ENCODE measurements around the gene TMEM229A.
A peak's percentile ranks its signal among the peaks of the same experiment; 100 is the strongest.
"Not testable (repeated sequence)": the region's sequence is repeated elsewhere in the genome, so short reads cannot be mapped to it uniquely, and the experiment has no call there.

TMEM229A gene

GRCh38 chr7:124032369-124033094 is at the start of gene TMEM229A:
Gene TMEM229A, minus strand, starts transcription at chr7:124033067. Its CDS starts 64 bp downstream, at chr7:124033003.
- DNase-seq: peak; percentile 57 to 91

DNA sequence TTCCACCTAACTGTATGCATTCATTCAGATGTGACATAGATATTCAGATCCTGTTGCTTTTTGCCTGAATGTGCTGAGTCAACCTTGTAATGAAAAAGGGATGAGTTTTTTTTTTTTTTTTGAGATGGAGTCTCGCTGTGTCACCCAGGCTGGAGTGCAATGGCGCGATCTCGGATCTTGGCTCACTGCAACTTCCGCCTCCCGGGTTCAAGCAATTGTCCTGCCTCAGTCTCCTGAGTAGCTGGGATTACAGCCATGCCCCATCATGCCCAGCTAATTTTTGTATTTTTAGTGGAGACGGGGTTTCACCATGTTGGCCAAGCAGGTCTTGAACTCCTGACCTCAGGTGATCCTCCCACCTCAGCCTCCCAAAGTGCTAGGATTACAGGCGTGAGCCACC is 49.4 kb upstream of the TMEM229A start:
- not testable (repeated sequence) for DNase-seq

- DNase-seq: no peak
Measured at GRCh38 chr7:124077546-124077945, 44.7 kb upstream of the TMEM229A start.

DNA sequence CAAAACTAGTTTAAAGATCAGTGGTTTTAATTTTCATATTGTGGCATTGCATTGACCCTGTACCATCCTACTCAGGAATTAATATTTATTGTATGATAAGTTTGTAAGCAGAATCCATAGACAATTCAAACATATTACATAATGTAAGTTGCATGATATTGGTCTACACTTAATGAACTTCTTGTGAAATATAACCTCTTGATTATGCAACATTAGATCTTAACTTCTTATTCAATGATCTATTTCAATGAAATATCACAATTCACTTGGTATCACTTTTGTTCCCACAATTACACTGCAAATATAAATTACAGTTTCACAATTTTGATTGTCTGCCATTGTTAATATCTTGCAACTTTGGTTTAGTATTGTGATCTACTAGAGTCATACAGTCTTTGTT is 44.0 kb upstream of the TMEM229A start:
- DNase-seq: no peak

DNA sequence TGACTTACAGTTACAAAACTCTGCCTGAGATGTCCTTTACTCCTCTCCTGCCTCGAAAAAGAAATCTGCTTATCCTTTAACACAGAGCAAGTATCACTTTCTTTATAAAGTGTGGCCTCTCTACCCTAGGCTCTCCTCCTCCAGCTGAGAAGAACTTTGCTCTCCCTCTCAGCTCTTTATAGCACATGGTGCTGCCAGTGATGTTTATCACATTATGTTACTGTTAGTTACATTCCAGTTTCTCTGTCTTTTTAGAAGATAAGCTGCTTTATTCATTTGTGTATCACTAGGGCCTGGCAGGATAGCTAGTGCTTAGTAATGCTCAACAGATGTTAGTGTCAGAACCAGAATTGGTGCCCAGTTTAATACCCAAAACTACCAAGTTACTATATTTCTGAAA is 41.1 kb upstream of the TMEM229A start:
- DNase-seq: no peak

DNA sequence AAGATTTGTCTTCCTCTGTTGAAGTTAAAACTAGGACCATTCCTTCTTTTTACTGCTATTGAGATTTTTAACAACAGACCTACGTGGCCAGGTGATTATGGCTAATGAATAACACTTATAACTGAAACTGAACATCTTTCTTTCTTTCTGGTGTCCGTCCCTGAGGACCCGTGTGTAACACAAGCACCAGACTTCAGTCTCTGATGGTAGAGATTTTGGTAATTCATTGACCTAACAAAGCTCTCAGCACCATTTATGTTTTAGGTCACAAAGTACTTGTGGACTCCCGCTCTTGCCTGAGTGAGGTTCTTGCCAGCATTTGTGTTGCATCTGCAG is 40.4 kb upstream of the TMEM229A start:
- DNase-seq: no peak

- no peak for DNase-seq
Measured at GRCh38 chr7:124072603-124073309, 39.9 kb upstream of the TMEM229A start.

- no peak for DNase-seq
Measured at GRCh38 chr7:124071843-124072242, 39.0 kb upstream of the TMEM229A start.

DNA sequence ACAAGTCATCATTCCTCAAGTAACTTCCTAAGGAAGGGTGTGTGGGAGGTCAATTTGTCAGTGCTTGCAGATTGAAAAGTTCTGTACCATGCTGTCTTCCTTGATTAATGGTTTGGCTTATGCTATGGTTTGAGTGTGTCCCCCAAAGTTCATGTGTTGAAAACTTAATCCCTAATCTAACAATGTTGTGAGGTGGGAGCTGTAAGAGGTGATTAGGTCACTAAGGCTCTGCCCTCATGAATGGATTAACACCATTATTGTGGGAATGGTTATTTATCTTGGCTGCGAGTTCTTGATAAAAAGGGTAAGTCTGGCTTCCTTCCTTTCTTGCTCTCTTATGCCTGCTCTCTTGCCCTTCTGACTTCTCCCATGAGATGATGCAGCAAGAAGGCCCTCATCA is 29.3 kb upstream of the TMEM229A start:
- DNase-seq: no peak

DNA sequence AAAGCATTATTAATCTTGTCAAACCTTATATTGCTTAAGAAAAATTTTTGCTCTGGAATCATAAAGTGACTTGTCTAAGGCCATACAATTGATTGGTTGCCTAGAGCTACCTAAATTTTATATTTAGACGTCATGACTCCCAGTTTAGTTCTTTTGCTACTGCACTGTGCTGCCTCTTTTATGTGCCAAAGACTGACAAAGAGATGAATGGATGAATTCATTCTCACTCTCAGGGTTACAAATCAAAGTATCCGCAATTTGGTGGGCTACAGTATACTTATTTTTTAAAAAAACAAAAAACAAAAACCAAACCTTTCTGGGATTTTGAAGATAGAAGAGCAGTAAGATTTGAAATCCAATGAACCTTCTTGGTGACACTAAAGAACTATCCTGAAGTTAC is 27.7 kb upstream of the TMEM229A start:
- no peak for DNase-seq

DNA sequence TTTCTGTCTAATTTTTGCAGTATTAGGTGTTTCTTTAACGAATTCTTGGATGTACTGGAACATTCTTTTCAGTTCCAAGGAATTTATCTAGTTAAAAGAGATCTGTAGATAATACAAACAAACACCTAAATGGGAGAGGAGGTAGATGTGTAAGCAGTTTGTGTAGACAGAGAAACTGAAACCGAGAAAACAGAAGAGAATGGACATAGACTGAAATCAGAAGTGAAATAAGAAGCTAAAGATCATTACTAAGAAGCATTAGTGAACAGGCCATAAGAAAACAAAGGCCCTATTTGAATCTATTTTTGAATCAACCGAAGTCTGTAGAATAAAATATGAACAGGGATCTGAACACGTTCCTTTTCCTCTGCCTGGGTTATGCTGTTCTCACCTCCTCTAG is 26.5 kb upstream of the TMEM229A start:
- no peak for DNase-seq

GRCh38 chr7:124058515-124058914 is 25.6 kb upstream of the TMEM229A start:
- DNase-seq: no peak

- no peak for DNase-seq
Measured at GRCh38 chr7:124057872-124058271, 25.0 kb upstream of the TMEM229A start.

DNA sequence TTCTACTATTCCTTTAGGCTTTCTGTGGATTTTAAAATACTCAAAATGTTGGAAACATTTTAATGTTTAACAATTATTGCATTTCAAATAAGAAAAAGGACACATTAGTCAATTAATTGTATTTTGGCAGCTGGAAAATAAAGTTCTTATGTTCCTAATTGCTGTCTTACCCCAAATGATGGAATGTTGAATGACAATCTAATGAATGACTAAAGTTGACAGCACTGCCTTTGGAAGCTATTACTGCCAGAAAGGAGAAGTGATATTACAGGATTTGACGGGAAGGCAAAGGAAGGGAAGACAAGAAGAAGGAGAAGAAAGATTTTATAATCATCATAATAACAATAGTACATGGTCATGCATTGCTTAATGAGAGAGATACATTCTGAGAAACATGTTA is 23.4 kb upstream of the TMEM229A start:
- DNase-seq: no peak

DNA sequence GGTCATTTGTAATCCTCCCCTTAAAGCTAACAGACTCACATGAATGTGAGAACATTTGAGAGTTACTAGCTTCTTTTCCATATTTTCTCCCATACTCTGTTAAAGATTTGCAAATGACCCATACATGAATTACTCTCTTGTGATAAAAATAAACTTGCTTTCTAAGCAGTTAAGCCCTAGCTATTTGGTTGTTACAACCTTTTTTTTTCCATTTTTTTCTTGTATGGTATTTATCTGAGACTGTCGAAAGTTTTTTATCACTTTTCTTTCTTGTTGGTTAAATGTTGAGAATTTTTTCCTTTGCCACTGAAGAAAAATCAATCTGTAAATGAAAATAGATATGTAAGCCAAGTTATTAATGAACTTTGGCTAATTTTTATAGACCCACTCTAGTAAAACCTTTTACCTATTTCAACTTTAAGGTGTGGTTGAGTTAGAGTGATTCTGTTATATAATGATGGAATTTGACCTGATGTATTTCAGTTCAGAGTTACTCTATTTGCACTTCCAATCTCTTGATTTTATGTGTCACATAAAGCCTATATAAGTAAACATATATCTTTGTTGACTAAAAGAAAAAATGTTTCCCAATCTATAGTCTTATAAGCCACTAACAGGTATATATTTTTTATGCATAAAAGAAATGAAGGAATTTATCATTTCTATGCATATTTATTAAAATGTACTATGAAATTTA is 19.0 kb upstream of the TMEM229A start:
- no peak for DNase-seq

GRCh38 chr7:124042826-124043225 is 10.0 kb upstream of the TMEM229A start:
- peak in 1 of 2 experiments; percentile 32 for DNase-seq

DNA sequence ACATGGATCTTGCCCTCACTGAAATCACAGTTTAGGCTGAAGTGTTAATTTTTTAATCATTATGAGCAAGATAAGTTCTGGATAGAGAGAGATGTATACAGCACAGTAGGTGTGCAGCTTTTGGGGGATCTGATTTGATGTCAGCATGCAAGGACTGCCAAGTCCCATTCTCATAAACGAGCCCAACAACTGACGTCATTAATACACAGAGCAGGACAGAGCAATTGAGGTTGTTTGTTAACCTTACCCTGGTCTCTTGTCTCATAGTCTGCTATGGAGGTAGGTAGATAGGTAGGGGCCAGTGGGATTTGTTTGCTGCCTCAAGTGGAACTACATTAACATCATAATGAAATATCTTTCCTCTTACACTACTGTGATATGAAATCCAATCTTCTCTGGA is 8.6 kb upstream of the TMEM229A start:
- peak in 1 of 2 experiments; percentile 49 for DNase-seq

- DNase-seq: not testable (repeated sequence)
Measured at GRCh38 chr7:124037902-124038301, 5.0 kb upstream of the TMEM229A start.

DNA sequence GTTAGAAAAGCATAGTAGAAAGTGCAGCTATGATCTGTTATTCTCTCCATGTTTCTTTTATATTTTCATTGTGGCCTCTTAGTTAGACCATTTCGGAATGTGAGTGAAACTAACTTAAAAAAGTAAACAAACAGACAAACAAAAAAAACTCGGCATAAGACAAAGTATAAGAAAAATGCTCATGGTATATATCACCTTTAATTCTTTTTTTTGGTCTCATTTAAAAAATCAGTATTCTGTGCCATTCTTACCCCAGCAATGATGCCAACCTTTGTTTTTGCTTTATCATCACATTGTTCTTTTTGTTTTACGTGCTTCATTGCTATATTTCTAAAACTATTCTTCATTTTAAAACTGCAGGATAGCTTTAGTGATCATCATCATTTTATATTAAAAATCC is 2.8 kb upstream of the TMEM229A start:
- no peak for DNase-seq

GRCh38 chr7:124034754-124035100 is 1.9 kb upstream of the TMEM229A start:
- no peak for DNase-seq

DNA sequence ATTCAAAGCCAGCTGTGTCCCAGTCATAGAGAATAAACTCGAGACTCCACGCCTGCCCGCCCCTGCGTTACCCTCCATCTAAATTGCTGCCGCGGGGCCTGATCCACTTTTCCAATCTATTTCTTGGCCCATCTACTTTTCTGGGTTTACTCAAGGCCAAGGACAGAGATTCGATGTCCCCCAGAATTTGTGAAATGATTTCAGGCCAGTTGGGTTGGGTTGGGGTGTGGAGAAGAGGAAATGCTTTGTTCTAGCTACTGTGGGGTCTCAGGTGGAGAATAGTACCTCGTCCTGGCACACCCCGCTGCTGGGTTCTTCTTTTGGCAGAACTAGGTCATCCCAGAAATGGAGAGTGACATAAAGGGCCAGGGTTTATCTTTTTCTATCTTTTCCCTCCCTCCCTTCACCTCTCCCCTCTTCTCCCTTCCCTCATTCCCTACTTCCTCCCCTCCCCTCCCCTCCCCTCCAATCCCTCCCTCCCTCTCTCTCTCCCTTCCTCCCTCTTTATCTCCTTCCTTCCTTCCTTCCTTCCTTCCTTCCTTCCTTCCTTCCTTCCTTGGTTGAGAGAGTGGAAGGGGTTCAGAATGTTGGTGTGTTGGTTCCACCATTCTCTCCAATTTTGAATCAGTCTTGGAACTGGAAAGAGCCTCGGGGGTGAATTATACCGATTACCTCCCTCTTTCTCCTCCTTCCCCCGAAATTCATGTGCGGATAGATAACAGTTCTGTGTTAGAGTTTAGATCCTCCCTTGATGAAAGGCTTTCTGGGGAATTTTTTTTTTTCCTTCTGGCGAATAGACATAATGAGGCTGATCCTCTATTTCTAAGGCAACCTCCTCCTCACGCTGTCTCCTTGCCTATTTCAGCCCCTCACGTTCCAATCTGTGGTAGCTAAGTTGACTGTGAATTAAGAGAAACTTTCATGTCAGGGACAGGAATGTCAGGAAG is 1.2 kb upstream of the TMEM229A start:
- peak; percentile 39 to 66 for DNase-seq

- DNase-seq: peak; percentile 81 to 88
Measured at GRCh38 chr7:124033095-124033806, 384 bp upstream of the TMEM229A start.
